Measurements from ENCODE around the gene ERVK3-1.
"Not testable (repeated sequence)": the region's sequence is repeated elsewhere in the genome, so short reads cannot be mapped to it uniquely, and the experiment has no call there.

ERVK3-1 gene

DNA sequence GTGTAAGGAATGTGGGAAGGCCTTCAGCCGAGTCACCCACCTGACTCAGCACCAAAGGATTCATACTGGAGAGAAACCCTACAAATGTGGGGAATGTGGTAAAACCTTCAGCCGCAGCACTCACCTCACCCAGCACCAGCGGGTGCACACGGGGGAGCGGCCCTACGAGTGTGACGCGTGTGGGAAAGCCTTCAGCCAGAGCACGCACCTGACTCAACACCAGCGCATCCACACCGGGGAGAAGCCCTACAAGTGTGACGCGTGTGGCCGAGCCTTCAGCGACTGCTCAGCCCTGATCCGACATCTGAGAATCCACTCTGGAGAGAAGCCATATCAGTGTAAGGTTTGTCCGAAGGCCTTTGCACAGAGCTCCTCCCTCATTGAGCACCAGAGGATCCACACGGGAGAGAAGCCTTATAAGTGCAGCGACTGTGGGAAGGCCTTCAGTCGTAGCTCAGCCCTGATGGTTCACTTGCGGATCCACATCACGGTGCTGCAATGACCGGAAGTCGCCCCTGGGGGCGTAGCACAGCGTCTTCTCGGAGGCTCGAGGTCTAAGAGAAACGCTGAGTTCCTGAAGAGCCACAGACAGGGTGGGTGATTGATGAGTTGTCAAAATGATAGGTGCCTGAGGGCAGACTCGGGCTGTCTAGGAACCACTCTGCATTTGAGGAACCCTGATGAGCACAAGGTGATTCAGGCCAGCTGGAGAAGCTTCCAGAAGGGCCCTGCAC, 33.8 kb downstream of the ERVK3-1 start:
- no peak overlapping the region for H3K4me2 ChIP-seq (ENCODE audit: low read length)
- H3K9me3 ChIP-seq (ENCODE audit: insufficient read depth, low read depth, low read length): peaks cover 12% of the 10 kb centered on the region
- H3K9ac ChIP-seq (ENCODE audit: low read length): no peak overlapping the region
- no peak overlapping the region for H2AK5ac ChIP-seq (ENCODE audit: low read length)
- H3K27ac ChIP-seq (ENCODE audit: low read depth, low read length): no peak overlapping the region
- no peak overlapping the region for H4K12ac ChIP-seq (ENCODE audit: low read depth, low read length)
- no peak overlapping the region for H3K18ac ChIP-seq (ENCODE audit: low read length)
- DNase-seq: no peak
- no peak overlapping the region for H2BK12ac ChIP-seq (ENCODE audit: low read length)
- H2BK120ac ChIP-seq (ENCODE audit: insufficient read depth, low read length, poor library complexity): no peak overlapping the region
- no peak overlapping the region for H2BK5ac ChIP-seq (ENCODE audit: low read depth, low read length, poor library complexity)
- H4K8ac ChIP-seq (ENCODE audit: low read depth, low read length): no peak overlapping the region
- H3K4ac ChIP-seq (ENCODE audit: low read depth, low read length): no peak overlapping the region
- H3K4me1 ChIP-seq (ENCODE audit: control insufficient read depth in 1 of 2, insufficient read depth in 2 of 2, low read length in 2 of 2): no peaks in the 10 kb centered on the region
- no peak overlapping the region for H3K4me3 ChIP-seq (ENCODE audit: low read depth, low read length)
- no CpG with 5 or more reads among the region's 30 CpGs for WGBS (ENCODE audit: extremely low coverage, insufficient coverage, insufficient read length)
- no peak overlapping the region for H4K91ac ChIP-seq (ENCODE audit: low read depth, low read length)
- H3K36me3 ChIP-seq (ENCODE audit: control insufficient read depth in 1 of 2, insufficient read depth in 2 of 2, low read length in 2 of 2): peaks cover 34 to 49% of the 10 kb centered on the region in 2 experiments
- no peaks in the 10 kb centered on the region for H3K79me1 ChIP-seq (ENCODE audit: low read length)
- H3K14ac ChIP-seq (ENCODE audit: low read length): no peak overlapping the region
- H3K23ac ChIP-seq (ENCODE audit: low read length): no peak overlapping the region
- no peaks in the 10 kb centered on the region for H3K79me2 ChIP-seq (ENCODE audit: control insufficient read depth, insufficient read depth, low read length, poor library complexity)
- H3K27me3 ChIP-seq (ENCODE audit: insufficient read depth, low read length): no peaks in the 10 kb centered on the region
- no peak overlapping the region for H2AFZ ChIP-seq (ENCODE audit: insufficient read depth, low read length, poor library complexity)

DNA sequence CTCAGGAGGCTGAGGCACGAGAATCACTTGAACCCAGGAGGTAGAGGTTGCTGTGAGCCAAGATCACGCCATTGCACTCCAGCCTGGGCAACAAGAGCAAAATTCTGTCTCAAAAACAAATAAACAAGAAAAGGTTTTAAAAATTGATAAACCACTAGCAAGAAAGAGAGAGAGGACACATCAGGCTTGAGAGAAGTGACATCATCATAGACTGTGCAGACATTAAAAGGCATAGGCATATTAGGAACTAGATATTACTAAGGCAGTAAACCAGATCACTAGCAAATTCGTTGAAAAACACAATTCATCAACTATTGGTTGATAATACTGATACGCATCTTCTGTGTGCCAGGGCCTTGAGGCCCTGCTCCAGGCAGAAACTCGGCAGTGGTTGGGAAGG, 40.4 kb downstream of the ERVK3-1 start:
- Histone ChIP-seq H3K36me3 (ENCODE audit: control insufficient read depth in 1 of 2, insufficient read depth in 2 of 2, low read length in 2 of 2) (peaks cover 0 to 4% of the 10 kb centered on the region in 2 experiments), H3K14ac (ENCODE audit: low read length) (no peak overlapping the region), H3K79me2 (ENCODE audit: control insufficient read depth, insufficient read depth, low read length, poor library complexity) (peaks cover 2% of the 10 kb centered on the region), H3K4ac (ENCODE audit: low read depth, low read length) (no peak overlapping the region), H3K18ac (ENCODE audit: low read length) (no peak overlapping the region), H3K27ac (ENCODE audit: low read depth, low read length) (no peak overlapping the region), H4K8ac (ENCODE audit: low read depth, low read length) (no peak overlapping the region), H3K23ac (ENCODE audit: low read length) (no peak overlapping the region), H3K9ac (ENCODE audit: low read length) (no peak overlapping the region), H3K27me3 (ENCODE audit: insufficient read depth, low read length) (peaks cover 15% of the 10 kb centered on the region), H4K12ac (ENCODE audit: low read depth, low read length) (no peak overlapping the region), H2BK12ac (ENCODE audit: low read length) (no peak overlapping the region), H3K4me1 (ENCODE audit: control insufficient read depth in 1 of 2, insufficient read depth in 2 of 2, low read length in 2 of 2) (peaks cover 3 to 7% of the 10 kb centered on the region in 2 experiments), H2BK120ac (ENCODE audit: insufficient read depth, low read length, poor library complexity) (no peak overlapping the region), H3K9me3 (ENCODE audit: insufficient read depth, low read depth, low read length) (peaks cover 1% of the 10 kb centered on the region), H2AK5ac (ENCODE audit: low read length) (no peak overlapping the region), H3K79me1 (ENCODE audit: low read length) (peaks cover 4% of the 10 kb centered on the region), H3K4me2 (ENCODE audit: low read length) (no peak overlapping the region), H4K91ac (ENCODE audit: low read depth, low read length) (no peak overlapping the region), H2BK5ac (ENCODE audit: low read depth, low read length, poor library complexity) (no peak overlapping the region), H2AFZ (ENCODE audit: insufficient read depth, low read length, poor library complexity) (no peak overlapping the region), H3K4me3 (ENCODE audit: low read depth, low read length) (no peak overlapping the region)
- no CpG with 5 or more reads among the region's 5 CpGs for WGBS (ENCODE audit: extremely low coverage, insufficient coverage, insufficient read length)
- DNase-seq: no peak

DNA sequence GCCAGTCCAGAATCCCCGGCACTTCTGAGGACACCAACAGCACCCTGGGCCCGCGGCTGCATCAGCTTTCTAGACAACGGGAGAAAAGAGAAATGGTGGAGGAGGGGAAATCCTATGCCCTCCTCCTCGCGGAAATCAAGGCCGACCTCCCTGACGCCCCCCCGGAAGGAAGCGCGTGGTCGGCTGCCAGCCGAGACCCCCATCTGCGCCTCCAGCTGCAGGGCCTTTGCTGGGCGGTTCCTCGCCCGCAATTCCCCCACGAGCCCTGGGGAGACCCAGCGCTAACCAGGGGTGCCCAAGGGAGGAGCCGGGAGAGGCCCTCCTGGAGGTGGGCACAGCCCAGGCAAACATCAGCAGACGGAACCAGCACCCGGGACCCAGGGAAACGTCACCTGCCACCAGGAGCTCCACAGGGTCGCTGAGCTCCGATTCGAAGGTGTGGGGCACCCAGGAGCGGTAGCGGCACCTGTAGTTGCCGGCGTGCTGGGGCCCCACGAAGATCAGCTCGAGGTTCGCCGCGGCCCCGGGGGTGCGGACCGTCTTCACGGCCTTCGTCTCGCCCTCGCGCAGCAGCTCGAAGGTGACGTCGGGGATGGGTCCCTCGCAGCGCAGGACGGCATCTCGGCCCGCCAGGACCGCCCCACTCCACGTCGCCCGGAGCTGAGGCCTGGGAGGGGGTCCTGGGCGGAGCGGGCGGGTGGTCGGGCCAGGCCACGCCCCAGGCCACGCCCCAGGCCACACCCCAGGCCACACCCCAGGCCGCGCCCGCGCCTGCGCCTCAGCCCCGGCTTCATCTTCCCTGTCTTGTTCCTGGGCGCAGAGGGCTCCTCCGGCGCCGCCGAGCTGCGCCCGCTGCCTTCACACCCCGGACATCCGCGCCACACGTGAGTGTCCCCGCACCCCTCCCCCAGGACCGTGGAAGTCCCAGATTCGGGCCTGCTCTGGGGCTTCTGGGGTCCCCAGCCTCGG, 42.1 kb downstream of the ERVK3-1 start:
- peak overlapping the region; percentile 81 for H4K8ac ChIP-seq (ENCODE audit: low read depth, low read length)
- H3K79me2 ChIP-seq (ENCODE audit: control insufficient read depth, insufficient read depth, low read length, poor library complexity): peaks cover 2% of the 10 kb centered on the region
- H3K79me1 ChIP-seq (ENCODE audit: low read length): peaks cover 4% of the 10 kb centered on the region
- no peak overlapping the region for H3K9ac ChIP-seq (ENCODE audit: low read length)
- no peak overlapping the region for H2BK5ac ChIP-seq (ENCODE audit: low read depth, low read length, poor library complexity)
- no peak overlapping the region for H3K4ac ChIP-seq (ENCODE audit: low read depth, low read length)
- H3K18ac ChIP-seq (ENCODE audit: low read length): peak overlapping the region; percentile 62
- H3K27ac ChIP-seq (ENCODE audit: low read depth, low read length): no peak overlapping the region
- H2AK5ac ChIP-seq (ENCODE audit: low read length): no peak overlapping the region
- H3K4me3 ChIP-seq (ENCODE audit: low read depth, low read length): peak overlapping the region; percentile 71
- H4K12ac ChIP-seq (ENCODE audit: low read depth, low read length): peak overlapping the region; percentile 43
- no peaks in the 10 kb centered on the region for H3K36me3 ChIP-seq (ENCODE audit: control insufficient read depth in 1 of 2, insufficient read depth in 2 of 2, low read length in 2 of 2)
- no peak overlapping the region for H2BK12ac ChIP-seq (ENCODE audit: low read length)
- H3K23ac ChIP-seq (ENCODE audit: low read length): no peak overlapping the region
- DNase-seq: peak in 1 of 2 donors; percentile 17
- H4K91ac ChIP-seq (ENCODE audit: low read depth, low read length): peak overlapping the region; percentile 28
- H3K9me3 ChIP-seq (ENCODE audit: insufficient read depth, low read depth, low read length): no peaks in the 10 kb centered on the region
- H3K27me3 ChIP-seq (ENCODE audit: insufficient read depth, low read length): peaks cover 15% of the 10 kb centered on the region
- H3K4me1 ChIP-seq (ENCODE audit: control insufficient read depth in 1 of 2, insufficient read depth in 2 of 2, low read length in 2 of 2): peaks cover 3 to 7% of the 10 kb centered on the region in 2 experiments
- H2AFZ ChIP-seq (ENCODE audit: insufficient read depth, low read length, poor library complexity): peak overlapping the region; percentile 83
- no CpG with 5 or more reads among the region's 82 CpGs for WGBS (ENCODE audit: extremely low coverage, insufficient coverage, insufficient read length)
- no peak overlapping the region for H2BK120ac ChIP-seq (ENCODE audit: insufficient read depth, low read length, poor library complexity)
- peak overlapping the region; percentile 96 for H3K4me2 ChIP-seq (ENCODE audit: low read length)
- H3K14ac ChIP-seq (ENCODE audit: low read length): peak overlapping the region; percentile 51

DNA sequence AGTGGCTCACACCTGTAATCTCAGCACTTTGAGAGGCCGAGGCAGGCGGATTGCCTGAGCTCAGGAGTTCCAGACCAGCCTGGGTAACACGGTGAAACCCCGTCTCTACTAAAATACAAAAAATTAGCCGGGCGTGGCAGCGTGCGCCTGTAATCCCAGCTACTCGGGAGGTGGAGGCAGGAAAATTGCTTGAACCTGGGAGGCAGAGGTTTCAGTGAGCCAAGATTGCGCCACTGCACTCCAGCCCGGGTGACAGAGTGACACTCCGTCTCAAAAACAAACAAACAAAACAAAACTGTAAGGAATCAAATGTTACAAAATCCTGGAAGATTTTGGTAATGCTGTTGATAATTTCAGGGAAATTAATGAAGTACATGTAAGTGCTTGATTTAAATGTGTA, 42.9 kb downstream of the ERVK3-1 start:
- not testable (repeated sequence) for H3K4me3 ChIP-seq (ENCODE audit: low read depth, low read length); H2AFZ ChIP-seq (ENCODE audit: insufficient read depth, low read length, poor library complexity); H2AK5ac ChIP-seq (ENCODE audit: low read length); H3K4me1 ChIP-seq (ENCODE audit: control insufficient read depth in 1 of 2, insufficient read depth in 2 of 2, low read length in 2 of 2); H2BK120ac ChIP-seq (ENCODE audit: insufficient read depth, low read length, poor library complexity); H3K9ac ChIP-seq (ENCODE audit: low read length); H4K91ac ChIP-seq (ENCODE audit: low read depth, low read length); H3K14ac ChIP-seq (ENCODE audit: low read length); H2BK12ac ChIP-seq (ENCODE audit: low read length); H4K8ac ChIP-seq (ENCODE audit: low read depth, low read length); H3K79me2 ChIP-seq (ENCODE audit: control insufficient read depth, insufficient read depth, low read length, poor library complexity); H3K18ac ChIP-seq (ENCODE audit: low read length); H3K27ac ChIP-seq (ENCODE audit: low read depth, low read length); H3K9me3 ChIP-seq (ENCODE audit: insufficient read depth, low read depth, low read length); H3K79me1 ChIP-seq (ENCODE audit: low read length); H3K36me3 ChIP-seq (ENCODE audit: control insufficient read depth in 1 of 2, insufficient read depth in 2 of 2, low read length in 2 of 2); H3K23ac ChIP-seq (ENCODE audit: low read length); DNase-seq; H2BK5ac ChIP-seq (ENCODE audit: low read depth, low read length, poor library complexity); H3K4ac ChIP-seq (ENCODE audit: low read depth, low read length); H4K12ac ChIP-seq (ENCODE audit: low read depth, low read length)
- WGBS (ENCODE audit: extremely low coverage, insufficient coverage, insufficient read length): no CpG with 5 or more reads among the region's 12 CpGs
- H3K27me3 ChIP-seq (ENCODE audit: insufficient read depth, low read length): peaks cover 15% of the 10 kb centered on the region
- peak overlapping the region; percentile 96 for H3K4me2 ChIP-seq (ENCODE audit: low read length)
